ENCODE results near the gene PF4V1. TPM values are rescaled to one million over a fixed set of nuclear protein-coding genes. Genes with fewer than 3 reads are reported as not detected.
"Not testable (repeated sequence)": the region's sequence is repeated elsewhere in the genome, so short reads cannot be mapped to it uniquely, and the experiment has no call there.

The PF4V1 gene
- total RNA-seq, 1 experiment from 2014 or later, result 0.27 TPM

DNA sequence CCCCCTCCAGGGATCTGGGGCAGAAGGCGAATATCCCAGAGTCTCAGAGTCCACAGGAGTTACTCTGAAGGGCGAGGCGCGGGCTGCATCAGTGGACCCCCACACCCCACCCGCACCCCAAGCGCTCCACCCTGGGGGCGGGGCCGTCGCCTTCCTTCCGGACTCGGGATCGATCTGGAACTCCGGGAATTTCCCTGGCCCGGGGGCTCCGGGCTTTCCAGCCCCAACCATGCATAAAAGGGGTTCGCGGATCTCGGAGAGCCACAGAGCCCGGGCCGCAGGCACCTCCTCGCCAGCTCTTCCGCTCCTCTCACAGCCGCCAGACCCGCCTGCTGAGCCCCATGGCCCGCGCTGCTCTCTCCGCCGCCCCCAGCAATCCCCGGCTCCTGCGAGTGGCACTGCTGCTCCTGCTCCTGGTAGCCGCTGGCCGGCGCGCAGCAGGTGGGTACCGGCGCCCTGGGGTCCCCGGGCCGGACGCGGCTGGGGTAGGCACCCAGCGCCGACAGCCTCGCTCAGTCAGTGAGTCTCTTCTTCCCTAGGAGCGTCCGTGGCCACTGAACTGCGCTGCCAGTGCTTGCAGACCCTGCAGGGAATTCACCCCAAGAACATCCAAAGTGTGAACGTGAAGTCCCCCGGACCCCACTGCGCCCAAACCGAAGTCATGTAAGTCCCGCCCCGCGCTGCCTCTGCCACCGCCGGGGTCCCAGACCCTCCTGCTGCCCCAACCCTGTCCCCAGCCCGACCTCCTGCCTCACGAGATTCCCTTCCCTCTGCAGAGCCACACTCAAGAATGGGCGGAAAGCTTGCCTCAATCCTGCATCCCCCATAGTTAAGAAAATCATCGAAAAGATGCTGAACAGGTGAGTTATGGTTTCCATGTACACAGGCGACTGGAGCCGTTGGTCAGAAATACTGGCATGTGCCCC is 16.3 kb downstream of the PF4V1 start, which contains the start of gene CXCL1:
TSS of gene CXCL1 (plus strand) at position 264 of the 926 bp plus-strand sequence. CDS start at position 342, 78 bp downstream.
- DNase-seq (ENCODE audit: extremely low read depth, low read depth), result peak; percentile 91

GRCh38 chr4:73870260-73870659 is 17.2 kb downstream of the PF4V1 start:
- DNase-seq (ENCODE audit: extremely low read depth, low read depth), result peak; percentile 81

GRCh38 chr4:73870768-73871167 is 17.7 kb downstream of the PF4V1 start:
- no peak for DNase-seq (ENCODE audit: extremely low read depth, low read depth)

- DNase-seq (ENCODE audit: extremely low read depth, low read depth), result no peak
These were observed 18.6 kb downstream of the PF4V1 start for GRCh38 chr4:73871511-73872310.

DNA sequence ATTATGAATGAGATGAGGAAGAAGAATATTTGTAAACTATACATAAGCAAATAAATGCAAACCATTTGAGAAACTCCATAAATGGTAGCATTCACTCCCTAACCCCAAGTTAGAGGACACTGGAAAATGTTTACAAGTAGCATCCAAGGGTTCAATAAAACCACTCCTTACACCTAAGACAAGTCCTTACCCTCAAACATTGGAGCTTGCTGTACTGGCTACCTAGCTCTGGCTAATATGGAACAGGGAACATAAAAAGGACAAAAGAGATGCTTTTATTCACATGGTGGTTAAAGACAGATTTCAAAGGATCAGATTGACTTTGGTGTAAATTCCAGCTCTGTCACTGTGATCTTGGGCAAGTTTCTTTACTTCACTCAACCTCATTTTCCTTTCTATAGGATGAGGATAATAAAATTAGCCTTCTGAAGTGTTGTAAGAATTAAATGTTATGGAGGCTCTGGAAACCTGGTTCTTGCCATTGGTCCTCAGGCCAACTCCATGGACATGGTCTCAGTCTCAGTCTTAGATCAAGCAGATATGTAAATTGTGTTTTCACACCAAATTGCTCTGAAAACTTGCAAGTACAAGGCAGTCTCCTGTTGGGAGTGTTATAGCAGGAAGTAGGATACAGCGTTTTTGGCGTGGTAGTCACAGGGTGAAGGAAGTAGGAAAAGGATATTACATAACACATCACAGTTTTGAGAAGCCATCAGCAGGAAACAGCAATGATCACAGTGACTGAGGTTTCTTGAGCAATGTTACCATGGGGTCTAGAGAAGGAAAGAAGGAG is 19.4 kb downstream of the PF4V1 start:
- DNase-seq (ENCODE audit: extremely low read depth, low read depth), result peak; percentile 81

- no peak for DNase-seq (ENCODE audit: extremely low read depth, low read depth)
These were observed 21.3 kb downstream of the PF4V1 start for GRCh38 chr4:73874386-73874785.

- DNase-seq (ENCODE audit: extremely low read depth, low read depth), result no peak
These were observed 22.3 kb downstream of the PF4V1 start for GRCh38 chr4:73875401-73875800.

DNA sequence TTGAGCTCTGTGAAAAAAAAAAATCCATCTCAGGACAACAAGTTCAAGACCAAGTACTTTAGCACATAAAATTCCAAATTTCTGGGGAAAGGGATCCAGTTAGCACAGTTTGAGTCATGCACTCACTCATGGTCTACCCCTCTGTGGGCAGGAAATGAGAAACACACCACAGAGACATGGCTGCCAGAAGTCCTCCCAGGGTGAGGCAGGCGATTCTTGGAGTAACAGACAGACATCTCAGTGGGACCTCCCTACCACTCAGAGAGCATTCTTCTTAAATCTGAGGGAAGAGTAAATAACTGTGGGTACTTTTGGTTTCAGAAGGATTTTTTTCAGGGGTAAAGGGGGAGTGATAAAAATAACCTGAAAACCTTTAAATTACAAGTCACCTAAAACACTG is 30.2 kb downstream of the PF4V1 start:
- no peak for DNase-seq (ENCODE audit: extremely low read depth, low read depth)

DNA sequence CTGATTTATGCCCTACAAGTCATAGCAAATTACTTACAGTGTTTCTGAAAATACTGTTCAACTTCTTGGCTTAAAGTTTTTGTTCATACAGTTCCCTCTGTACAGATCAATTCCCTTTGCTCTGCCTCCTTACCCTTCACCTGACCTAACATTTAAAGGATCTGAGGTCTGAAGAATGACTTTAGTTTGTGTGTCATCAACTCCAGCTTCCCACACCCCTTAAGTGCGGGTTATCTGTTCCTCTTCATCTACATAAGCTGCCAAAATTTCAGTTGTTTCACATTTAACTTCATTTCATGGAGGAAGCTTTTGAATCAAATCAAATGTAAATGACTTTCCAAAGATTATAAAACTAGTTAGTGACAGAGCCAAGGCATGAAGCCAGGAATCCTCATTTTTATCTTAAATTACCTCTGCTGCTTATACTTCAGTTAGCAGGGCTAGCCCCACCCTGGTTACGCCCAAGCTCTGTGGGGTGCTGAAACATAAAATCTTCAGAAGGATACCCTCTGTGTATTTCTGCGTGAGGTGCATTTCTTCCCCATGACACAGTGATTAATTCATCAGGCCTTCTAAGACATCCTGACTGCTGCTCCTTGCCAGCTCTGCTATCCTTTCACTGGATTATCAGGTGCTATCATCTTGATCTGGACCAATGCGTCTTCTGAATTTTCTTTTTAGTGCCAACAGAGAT is 32.6 kb downstream of the PF4V1 start:
- DNase-seq (ENCODE audit: extremely low read depth, low read depth), result no peak

DNA sequence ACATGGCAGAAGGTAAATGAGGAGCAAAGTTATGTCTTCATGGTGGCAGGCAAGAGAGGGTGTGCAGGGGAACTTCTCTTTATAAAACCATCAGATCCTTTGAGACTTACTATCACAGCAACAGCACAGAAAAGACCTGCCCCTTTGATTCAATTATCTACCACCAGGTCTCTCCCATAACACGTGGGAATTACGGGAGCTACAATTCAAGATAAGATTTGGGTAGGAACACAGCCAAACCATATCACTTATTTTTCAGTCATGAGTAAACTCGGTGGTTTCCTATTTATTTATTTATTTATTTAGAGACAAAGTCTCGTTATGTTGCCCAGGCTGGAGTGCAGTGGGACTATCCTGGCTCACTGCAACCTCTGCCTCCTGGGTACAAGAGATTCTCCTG is 38.2 kb downstream of the PF4V1 start:
- no peak for DNase-seq (ENCODE audit: extremely low read depth, low read depth)

DNA sequence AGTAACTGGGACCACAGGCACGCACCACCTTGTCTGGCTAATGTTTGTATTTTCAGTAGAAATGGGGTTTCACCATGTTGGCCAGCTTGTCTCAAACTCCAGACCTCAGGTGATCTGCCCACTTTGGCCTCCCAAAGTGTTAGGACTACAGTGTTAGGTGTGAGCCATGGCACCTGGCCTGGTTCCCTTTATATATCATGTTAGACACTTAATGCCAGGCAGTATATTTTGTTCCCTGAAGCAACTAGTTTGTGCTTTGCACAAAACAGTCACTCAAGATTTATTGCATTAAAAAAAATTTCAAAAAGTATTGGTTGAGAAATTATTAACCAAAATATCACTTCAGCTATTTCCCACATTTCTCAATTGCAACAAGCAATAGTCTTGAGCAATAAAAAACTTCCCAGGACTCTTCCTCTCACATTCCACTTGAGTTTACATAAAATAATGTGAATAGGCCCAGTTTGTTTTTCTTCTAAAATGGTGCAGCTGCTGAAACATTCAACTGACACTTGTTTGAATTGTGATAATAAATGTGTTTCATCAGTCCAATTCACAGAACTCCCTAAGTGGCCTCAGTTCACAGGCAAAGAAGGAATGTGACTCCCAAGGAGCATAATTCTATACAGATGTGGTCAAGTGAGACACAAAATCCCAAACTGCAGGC is 38.8 kb downstream of the PF4V1 start:
- no peak for DNase-seq (ENCODE audit: extremely low read depth, low read depth)

DNA sequence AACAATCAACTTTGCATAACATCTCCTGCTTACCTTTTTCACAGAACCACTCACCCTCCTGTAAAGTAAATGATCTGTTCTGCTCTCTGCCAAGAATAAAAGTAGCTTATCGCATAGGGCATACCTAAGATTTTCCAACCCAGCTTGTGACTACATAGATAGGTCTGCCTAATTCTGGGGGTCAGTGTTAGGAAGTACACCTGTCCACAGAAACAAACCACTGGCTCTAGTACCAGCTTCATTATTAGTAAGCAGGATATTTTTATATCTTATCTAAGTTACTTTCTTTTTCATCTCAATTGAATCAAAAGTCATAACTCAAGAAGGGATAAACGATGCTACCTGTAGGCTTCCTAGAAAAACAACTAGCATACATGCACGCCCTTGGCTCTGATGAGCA is 39.9 kb downstream of the PF4V1 start:
- DNase-seq (ENCODE audit: extremely low read depth, low read depth), result no peak

GRCh38 chr4:73894001-73894400 is 40.9 kb downstream of the PF4V1 start:
- no peak for DNase-seq (ENCODE audit: extremely low read depth, low read depth)

- DNase-seq (ENCODE audit: extremely low read depth, low read depth), result no peak
These were observed 42.4 kb downstream of the PF4V1 start for GRCh38 chr4:73895201-73896175.

GRCh38 chr4:73896416-73896815 is 43.3 kb downstream of the PF4V1 start:
- no peak for DNase-seq (ENCODE audit: extremely low read depth, low read depth)

DNA sequence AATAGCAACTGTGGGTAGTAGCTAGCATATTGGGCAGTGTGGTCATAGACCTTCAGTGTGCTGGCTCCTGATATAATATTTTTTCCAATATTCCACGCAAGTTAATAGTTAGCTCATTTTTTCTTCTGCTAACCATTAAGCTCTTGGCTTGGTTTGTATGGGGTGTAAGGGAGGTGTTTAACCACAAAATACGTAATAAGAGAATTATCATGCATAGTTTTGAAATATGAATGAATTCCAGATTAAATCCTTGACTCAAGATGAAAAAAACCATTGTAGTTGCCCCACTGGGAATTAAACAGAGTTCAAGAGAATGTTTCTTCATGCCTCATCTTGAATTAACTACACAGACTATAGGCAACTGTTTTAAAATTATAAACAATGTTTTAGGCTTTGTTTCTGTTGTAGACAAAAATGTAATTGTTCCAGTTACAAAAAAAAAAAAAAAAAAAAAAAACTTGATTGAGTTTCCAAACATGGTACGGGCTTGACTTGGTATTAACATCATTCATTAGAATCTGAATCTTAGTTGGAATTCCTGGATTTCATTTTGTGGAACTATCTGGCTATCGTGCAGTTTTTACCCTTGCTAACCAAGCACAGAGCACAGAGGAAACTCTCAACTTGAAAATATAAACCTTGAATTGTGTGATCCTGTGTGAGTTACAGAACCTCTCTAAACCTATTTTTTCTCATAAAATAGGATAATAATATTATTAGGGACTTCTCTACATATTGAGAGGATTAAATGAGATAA is 44.5 kb downstream of the PF4V1 start:
- no peak for DNase-seq (ENCODE audit: extremely low read depth, low read depth)

- not testable (repeated sequence) for DNase-seq (ENCODE audit: extremely low read depth, low read depth)
These were observed 46.2 kb downstream of the PF4V1 start for GRCh38 chr4:73899338-73899737.

DNA sequence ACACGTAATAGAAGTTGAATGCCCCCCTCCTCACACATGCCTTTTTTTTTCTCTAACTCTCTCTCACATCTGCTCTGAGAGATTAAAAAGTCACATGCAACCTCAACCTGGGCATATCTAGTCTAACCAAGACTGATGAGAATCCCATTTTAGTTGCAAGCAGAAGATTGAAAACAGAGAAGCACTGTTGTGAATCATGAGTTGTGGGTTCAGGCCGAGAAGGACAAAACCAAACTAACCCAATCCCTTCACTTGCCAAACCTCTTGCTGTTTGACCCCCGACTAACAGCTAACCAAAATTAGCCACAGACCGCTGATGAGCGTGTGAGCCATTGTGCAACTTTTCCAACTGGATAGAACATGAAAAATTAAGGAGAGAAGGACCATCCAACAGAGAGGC is 47.9 kb downstream of the PF4V1 start:
- no peak for DNase-seq (ENCODE audit: extremely low read depth, low read depth)
